SK-N-SH treated with all-trans-retinoic acid at 6 μM for 48 hours (cell line): ENCODE results near the gene C10orf95.

Experiments
- ATAC-seq: fragments of 200-7000 bp; cut with Tn5 transposase; 3 replicates; pipeline ENCODE4 v1.9.1; 2020; ENCODE audit warnings: mild to moderate bottlenecking, moderate library complexity
- BACH2 ChIP-seq: fragments of 250-450 bp; sonication (Bioruptor Pico); IDR thresholded peaks from 2 replicates; pipeline ENCODE4 v1.9.0; 2021; ENCODE audit warnings: mild to moderate bottlenecking, borderline replicate concordance
- CREB5 ChIP-seq: fragments of 250-450 bp; sonication (Bioruptor Pico); IDR thresholded peaks from 2 replicates; pipeline ENCODE4 v1.5.1; 2020; ENCODE audit warnings: low read depth, mild to moderate bottlenecking, moderate library complexity
- CSRNP3 ChIP-seq: fragments of 250-450 bp; sonication (Bioruptor Pico); IDR thresholded peaks from 2 replicates; pipeline ENCODE4 v1.5.1; 2021; ENCODE audit warnings: mild to moderate bottlenecking, moderate library complexity
- ESRRG ChIP-seq: fragments of 250-450 bp; sonication (Bioruptor Pico); IDR thresholded peaks from 2 replicates; pipeline ENCODE4 v1.6.1; 2021; ENCODE audit warnings: mild to moderate bottlenecking
- ISL1 ChIP-seq: fragments of 250-450 bp; sonication (Bioruptor Pico); IDR thresholded peaks from 2 replicates; pipeline ENCODE4 v2.1.2; 2022; ENCODE audit warnings: mild to moderate bottlenecking, moderate library complexity
- OSR1 ChIP-seq: fragments of 250-450 bp; sonication (Bioruptor Pico); IDR thresholded peaks from 2 replicates; pipeline ENCODE4 v1.8.0; 2022; ENCODE audit warnings: moderate library complexity, mild to moderate bottlenecking, inconsistent platforms
- PATZ1 ChIP-seq: fragments of 250-450 bp; sonication (Bioruptor Pico); IDR thresholded peaks from 2 replicates; pipeline ENCODE4 v1.8.0; 2020; ENCODE audit warnings: mild to moderate bottlenecking, moderate library complexity, borderline replicate concordance
- PPARA ChIP-seq: fragments of 250-450 bp; sonication (Bioruptor Pico); IDR thresholded peaks from 2 replicates; pipeline ENCODE4 v1.5.0; 2020; ENCODE audit warnings: mild to moderate bottlenecking, borderline replicate concordance
- RARB ChIP-seq: fragments of 250-450 bp; sonication (Bioruptor Pico); IDR thresholded peaks from 2 replicates; pipeline ENCODE4 v1.8.0; 2021; ENCODE audit warnings: mild to moderate bottlenecking, moderate library complexity
- SNAI2 ChIP-seq: fragments of 250-450 bp; sonication (Bioruptor Pico); IDR thresholded peaks from 2 replicates; pipeline ENCODE4 v1.5.0; 2020; ENCODE audit warnings: mild to moderate bottlenecking, moderate library complexity
- TCF4 ChIP-seq: fragments of 250-450 bp; sonication (Bioruptor Pico); IDR thresholded peaks from 2 replicates; pipeline ENCODE4 v1.8.0; 2021; ENCODE audit warnings: mild to moderate bottlenecking, moderate library complexity, borderline replicate concordance
- TOX ChIP-seq: fragments of 250-450 bp; sonication (Bioruptor Pico); IDR thresholded peaks from 2 replicates; pipeline ENCODE4 v1.8.0; 2021; ENCODE audit warnings: mild to moderate bottlenecking, moderate library complexity, borderline replicate concordance
- TSHZ2 ChIP-seq: fragments of 250-450 bp; sonication (Bioruptor Pico); IDR thresholded peaks from 2 replicates; pipeline ENCODE4 v1.5.0; 2020; ENCODE audit warnings: mild to moderate bottlenecking, moderate library complexity
- ZC3H10 ChIP-seq: fragments of 250-450 bp; sonication (Bioruptor Pico); IDR thresholded peaks from 2 replicates; pipeline ENCODE4 v1.5.1; 2021; ENCODE audit warnings: mild to moderate bottlenecking, moderate library complexity
- ZFP30 ChIP-seq: fragments of 450-650 bp; formaldehyde crosslinking; IDR thresholded peaks from 2 replicates; pipeline ENCODE4 v1.5.0; 2022; ENCODE audit warnings: mild to moderate bottlenecking, moderate library complexity
- ZNF565 ChIP-seq: fragments of 450-650 bp; formaldehyde crosslinking; conservative IDR thresholded peaks from 2 replicates; pipeline ENCODE4 v1.5.0; 2020; ENCODE audit warnings: low read depth, mild to moderate bottlenecking, moderate library complexity
- ZNF70 ChIP-seq: fragments of 450-650 bp; formaldehyde crosslinking; IDR thresholded peaks from 2 replicates; pipeline ENCODE4 v1.5.0; 2020; ENCODE audit warnings: mild to moderate bottlenecking, moderate library complexity
- ZNF8 ChIP-seq: fragments of 450-650 bp; formaldehyde crosslinking; IDR thresholded peaks from 2 replicates; pipeline ENCODE4 v1.5.0; 2020; ENCODE audit warnings: mild to moderate bottlenecking, moderate library complexity

Gene C10orf95

GRCh38 chr10:102433619-102434046 is 17.7 kb downstream of the C10orf95 start (continued):
- TF ChIP-seq CREB5 (CRISPR knock-in tag) = no peak
- TF ChIP-seq ESRRG (CRISPR knock-in tag) = no peak
- no peak for TF ChIP-seq ZNF565 (CRISPR knock-in tag)
- no peak for TF ChIP-seq RARB (CRISPR knock-in tag)

- ATAC-seq = peak; percentile 96
- peak; percentile 27; the same call in 1 of the 2 replicates for TF ChIP-seq PATZ1 (CRISPR knock-in tag)
- no peak for TF ChIP-seq ZC3H10 (CRISPR knock-in tag)
These were observed 19.0 kb downstream of the C10orf95 start, which contains the start of gene CUEDC2 for GRCh38 chr10:102432162-102432950. CUEDC2 (minus strand) TSS chr10:102432574; CDS start chr10:102425188, 7,386 bp downstream.

GRCh38 chr10:102431452-102432124 is 19.8 kb downstream of the C10orf95 start:
- ATAC-seq = peak; percentile 53

More at GRCh38 chr10:102431452-102432124, 19.8 kb downstream of the C10orf95 start:
- no peak for TF ChIP-seq TOX (CRISPR knock-in tag)
- TF ChIP-seq BACH2 (CRISPR knock-in tag) = no peak
- no peak for TF ChIP-seq TCF4 (CRISPR knock-in tag)
- no peak for TF ChIP-seq ISL1 (CRISPR knock-in tag)
- TF ChIP-seq TSHZ2 (CRISPR knock-in tag) = no peak
- TF ChIP-seq RARB (CRISPR knock-in tag) = no peak
- no peak for TF ChIP-seq OSR1
- no peak for TF ChIP-seq ZNF8 (CRISPR knock-in tag)
- TF ChIP-seq CSRNP3 = no peak
- no peak for TF ChIP-seq CREB5 (CRISPR knock-in tag)
- no peak for TF ChIP-seq ZNF70 (CRISPR knock-in tag)
- TF ChIP-seq SNAI2 = no peak
- no peak for TF ChIP-seq PPARA (CRISPR knock-in tag)
- TF ChIP-seq ZFP30 (CRISPR knock-in tag) = no peak
- TF ChIP-seq ZNF565 (CRISPR knock-in tag) = no peak
- TF ChIP-seq ZC3H10 (CRISPR knock-in tag) = no peak
- TF ChIP-seq, all 23 proteins: peak for 0
